Globus pallidus (tissue), 1 donor: ENCODE data around the gene TSPYL1.

Experiments used
- DNase-seq: peaks from one replicate; pipeline ENCODE4 v3.0.0-alpha.2; 2015; ENCODE audit warnings: low spot score

The TSPYL1 gene

GRCh38 chr6:116258520-116258919 lies 21.2 kb downstream of the TSPYL1 start:
- no peak for DNase-seq

DNA sequence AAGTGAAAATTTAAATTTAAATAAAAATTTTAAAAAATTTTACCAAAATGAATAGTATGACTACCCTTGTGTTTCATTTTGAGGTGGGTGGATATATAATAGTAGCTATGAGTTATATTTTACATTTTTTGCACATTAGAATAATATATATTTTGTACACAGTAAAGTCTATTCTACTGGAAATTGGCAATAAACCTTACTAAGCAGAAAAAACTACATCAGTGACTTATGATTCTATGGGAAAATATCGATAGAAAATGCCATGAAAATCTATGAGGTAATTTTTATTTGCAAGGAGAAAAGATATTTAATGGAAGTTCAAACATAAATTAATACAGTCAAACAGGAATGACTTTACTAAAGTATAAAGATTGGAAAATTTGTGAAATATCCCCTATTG lies 23.0 kb downstream of the TSPYL1 start:
- no peak for DNase-seq

- no peak for DNase-seq
These were observed 24.4 kb downstream of the TSPYL1 start for GRCh38 chr6:116255246-116255800.

DNA sequence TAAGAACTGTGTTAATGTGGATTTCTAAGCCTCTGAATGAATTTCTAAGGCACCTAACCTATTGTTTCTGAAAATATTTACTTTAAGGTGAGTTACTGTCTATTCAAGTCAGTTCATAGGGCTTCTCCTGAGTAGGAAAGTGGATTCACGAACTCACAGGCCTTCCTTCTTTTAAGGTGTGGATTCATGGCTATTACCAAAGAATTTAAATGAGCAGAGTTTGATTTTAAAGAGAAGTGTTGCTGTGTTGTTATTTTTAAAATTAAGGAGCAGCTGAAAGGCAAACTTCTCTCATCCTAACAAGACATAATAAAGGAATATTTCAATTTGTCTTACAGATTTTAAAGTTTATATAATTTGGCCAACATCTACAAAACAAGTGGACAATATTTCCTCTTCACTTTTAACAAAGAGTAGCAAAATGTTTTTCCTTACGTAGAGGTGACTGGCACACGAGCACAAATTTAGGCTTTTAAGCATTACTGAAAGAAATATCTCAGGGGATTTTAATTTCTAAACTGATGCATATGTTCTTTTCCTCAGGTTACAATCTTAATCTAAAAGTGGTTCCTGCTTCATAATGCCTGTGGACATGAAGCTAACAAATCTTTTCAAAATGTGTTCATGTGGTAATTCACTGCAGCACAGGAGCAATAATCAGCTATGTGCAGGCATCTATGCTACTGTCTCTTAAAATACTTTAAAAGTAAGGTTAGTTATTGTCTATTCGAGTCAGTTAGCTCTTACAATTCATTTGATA lies 25.3 kb downstream of the TSPYL1 start:
- no peak for DNase-seq

DNA sequence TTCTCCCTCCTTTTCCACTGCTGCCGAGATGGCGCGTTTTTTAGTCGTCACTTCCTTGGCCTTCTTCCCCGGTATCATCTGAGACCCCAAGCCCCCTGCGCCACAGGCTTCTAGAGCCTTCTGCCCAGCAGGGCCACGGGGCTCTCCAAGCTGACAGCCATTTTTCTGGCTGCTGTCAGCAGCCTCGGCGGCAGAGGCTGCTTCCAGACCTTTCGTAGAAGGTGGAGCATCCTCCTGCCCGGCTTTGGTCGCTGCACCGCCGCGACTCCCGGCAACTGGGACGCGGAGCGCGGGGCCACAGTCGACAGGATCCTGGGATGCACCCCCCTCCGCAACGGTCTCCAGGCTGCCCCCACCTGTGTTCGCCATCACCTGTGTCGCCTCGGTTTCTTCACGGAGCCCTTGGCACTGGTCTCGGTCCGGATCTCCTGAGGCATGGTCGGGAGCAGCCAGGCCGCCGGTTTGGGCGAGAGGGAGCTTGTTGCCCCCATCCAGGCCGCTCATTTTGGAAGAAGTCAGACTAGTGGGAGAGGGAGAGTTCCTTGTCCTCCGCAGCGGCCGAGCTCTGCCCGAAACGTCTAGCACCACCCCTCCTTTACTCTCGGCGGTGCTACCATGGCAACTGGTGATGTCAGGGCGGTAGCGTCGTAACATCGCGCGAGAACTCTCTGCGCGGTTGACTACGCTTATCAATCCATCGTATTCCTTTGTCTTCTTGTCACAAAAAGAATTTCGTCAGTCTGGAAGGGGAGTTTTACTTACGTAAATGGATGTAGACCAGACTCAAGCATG lies 26.0 kb downstream of the TSPYL1 start, which contains the start of gene TSPYL4:
Gene TSPYL4 (minus strand): TSS at position 571 of the 792 bp plus-strand sequence. CDS start 67 bp downstream, at position 504.
- DNase-seq: peak; percentile 95

DNA sequence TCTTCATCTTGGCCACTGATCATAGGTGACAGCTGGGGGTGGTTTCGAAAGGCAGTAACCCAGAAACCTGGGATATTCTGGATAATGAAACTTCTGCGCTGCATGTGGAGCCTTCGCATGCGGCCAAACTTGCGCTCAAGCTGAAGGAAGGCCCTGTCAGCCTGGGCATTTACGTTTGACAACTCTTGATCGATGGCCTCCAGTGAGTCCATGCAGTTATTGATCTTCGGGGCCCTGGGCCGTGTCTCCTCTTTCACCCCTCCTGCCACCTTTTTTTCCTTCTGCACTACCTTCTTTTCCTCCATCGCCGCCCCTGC lies 26.6 kb downstream of the TSPYL1 start:
- no peak for DNase-seq

DNA sequence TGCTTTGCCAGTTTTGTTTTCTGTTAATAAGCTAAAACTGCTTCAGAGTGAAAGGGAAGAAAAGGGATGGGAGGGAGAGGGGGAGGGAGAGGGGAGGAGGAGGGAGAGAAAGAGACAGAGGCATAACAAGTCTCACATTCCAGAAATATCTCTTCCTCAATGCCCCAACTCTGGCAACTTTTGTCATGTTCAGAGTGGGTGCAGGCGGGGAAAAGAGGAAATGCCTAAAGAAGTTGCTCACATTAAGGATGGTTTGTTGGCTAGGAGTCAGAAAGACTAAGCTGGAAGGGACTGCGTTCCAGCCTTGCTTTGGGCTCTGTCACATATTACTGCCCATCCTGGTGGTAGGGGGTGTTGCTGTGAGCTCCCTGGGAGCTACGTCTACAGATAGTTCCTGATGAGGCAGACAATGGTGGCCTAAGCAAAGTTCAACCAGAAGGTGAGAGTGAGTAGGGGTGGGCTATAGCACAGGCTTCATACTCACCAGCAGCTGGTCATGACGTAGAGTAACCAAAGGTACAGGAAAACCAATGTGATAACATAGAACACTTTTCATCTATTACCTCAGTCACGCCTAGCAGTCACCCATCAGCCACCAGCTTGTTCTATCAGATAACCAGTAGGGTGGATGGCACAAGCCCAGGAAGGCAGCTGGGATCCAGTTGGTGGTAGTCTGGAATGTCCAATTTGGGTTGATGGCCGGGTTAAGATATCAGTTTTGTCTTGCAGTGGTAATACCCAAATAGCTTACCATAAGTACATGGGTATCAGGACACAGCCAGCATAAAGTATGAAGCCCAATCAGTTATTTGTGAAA lies 28.0 kb downstream of the TSPYL1 start:
- DNase-seq: no peak

DNA sequence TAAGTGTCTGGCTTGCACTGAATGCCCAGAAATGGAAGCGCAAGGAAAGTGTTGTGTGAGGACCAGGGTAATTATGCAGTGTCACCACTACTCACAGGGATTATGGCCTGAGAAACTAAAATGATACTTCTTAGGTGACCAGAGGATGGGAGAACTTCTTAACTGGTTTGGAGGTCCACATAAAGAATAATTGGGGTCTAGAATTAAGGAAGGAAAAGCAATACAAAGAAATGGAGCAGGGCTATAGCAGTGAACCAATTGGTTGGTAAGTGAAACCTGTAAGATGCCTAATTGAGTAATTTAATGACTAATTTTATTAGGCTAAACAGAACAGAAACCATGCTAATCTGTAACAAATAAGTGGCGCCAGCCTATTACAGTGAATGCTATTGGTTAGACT lies 31.2 kb downstream of the TSPYL1 start:
- DNase-seq: no peak

DNA sequence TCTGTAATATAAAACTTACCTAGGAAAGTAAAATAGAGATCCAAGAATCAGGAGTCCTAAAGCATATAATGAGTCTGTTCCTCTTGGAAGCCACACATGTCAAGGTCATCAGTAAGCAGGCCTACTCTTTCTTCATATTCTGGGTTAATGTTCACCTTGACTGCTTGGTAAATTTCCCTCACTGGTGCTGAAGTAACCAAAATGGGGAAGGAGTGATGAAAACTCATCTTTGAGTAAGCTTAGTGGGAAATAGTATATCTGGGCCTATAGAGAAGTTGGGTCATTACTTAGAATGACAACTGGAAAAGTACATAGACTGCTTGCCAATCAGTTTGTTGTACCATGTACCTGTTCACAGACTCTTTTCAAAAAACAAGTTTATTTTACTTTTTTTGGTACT lies 32.4 kb downstream of the TSPYL1 start:
- no peak for DNase-seq

- DNase-seq: no peak
These were observed 33.6 kb downstream of the TSPYL1 start for GRCh38 chr6:116246089-116246488.

DNA sequence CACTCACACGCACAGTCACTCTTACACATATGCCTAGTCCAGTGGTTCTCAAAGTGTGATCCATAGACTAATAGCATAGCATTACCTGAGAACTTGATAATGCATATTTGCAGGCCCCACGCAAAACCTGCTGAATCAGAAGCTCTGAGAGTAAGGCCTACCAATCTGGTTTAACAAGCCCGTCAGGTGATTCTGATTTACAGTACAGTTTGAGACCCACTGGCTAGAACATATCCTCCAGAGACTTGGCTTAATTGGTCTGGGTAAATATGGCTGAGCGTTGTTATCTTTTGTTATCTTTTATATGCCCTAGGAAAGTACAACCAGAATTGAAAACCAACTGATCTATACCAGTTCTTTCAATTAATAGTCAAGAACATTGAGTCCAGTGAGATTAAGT lies 35.4 kb downstream of the TSPYL1 start:
- DNase-seq: no peak

DNA sequence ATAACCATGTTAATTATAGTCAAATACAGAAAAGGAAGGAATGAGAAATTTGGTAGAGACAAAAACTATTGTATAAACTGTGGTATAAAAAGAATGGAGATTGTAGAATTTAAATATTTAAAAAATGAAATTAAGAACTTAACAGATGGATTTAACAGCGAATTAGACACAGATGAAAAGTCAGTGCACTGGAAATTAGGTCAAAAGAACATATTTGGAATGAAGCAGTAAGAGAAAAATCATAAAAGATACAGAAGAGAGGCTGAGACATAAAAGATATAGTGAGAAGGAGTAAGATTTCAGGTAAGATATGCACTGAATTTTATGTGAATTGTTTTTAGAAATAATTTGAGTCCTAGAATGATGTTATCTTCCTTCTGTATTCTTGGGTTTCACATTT lies 39.9 kb downstream of the TSPYL1 start:
- no peak for DNase-seq

DNA sequence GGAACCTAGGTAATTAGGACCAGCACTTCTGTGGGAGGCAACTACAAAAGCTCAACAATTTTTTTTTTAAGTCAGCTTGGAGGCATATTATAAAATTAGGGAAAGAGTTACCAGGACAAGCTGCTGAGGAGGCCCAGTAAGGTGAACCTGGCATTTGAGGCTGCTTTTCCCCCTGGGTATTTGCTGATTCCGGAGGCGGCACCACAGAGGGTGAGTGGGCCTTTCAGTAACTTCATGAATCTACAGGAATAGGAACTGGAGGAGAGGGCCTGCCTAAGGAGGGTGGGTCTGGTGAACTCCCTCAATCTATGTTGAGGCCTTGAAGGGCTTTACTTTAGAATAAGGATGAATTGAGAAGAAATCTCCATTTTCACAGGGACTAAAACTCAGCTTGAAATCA lies 40.5 kb downstream of the TSPYL1 start:
- DNase-seq: no peak

- DNase-seq: no peak
These were observed 41.6 kb downstream of the TSPYL1 start for GRCh38 chr6:116238083-116238482.

DNA sequence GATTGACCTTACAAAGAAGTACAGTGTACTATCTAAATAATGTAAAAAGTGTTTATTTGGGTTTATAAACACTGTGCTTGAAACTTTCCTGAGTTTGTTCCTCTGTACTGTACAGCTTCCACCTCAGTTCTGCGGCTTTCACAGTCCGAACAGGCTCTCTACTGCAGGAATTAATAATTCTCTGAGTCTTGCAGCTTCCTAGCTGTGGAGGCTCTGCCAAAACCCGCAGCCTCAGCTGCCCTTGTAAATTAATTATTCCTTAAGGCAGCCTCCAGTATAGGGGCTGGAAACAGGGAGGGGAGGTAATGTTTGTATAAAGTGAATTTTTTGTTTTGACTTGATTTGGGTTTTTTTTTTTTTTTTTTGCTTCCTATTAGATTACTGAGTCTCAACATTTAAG lies 45.0 kb downstream of the TSPYL1 start:
- DNase-seq: no peak

DNA sequence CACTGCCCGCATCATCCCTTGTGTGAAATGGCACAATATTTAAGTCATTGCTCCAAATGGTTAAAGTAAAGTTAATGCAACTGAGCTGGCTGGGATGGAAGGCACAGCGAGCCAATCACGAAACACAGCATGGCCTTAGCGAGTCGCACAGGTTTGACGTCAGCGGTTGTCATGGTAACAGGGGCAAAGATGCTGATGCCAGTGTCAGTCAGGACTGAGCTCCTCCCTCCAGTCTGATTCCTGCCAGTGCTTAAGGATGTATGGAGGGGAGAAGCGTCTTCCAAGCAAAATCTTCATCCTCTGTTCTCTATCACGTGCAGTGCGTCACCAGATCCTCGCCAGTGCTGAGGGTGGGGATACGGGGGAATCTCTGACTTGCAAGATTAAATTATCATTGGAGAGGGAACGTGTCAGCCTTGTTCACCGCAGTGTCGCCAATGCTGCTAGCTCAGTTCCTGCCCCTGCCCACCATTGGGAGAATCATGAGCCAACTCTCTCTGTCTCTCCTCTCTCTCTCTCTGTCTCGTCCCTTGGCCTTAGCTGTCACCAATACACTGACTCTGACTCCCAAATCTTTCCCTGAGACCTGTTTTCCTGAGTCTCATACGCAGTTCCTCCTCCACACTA lies 50.3 kb downstream of the TSPYL1 start:
- DNase-seq: peak; percentile 95
